ENCODE measurements around the gene HDLBP.

DNA sequence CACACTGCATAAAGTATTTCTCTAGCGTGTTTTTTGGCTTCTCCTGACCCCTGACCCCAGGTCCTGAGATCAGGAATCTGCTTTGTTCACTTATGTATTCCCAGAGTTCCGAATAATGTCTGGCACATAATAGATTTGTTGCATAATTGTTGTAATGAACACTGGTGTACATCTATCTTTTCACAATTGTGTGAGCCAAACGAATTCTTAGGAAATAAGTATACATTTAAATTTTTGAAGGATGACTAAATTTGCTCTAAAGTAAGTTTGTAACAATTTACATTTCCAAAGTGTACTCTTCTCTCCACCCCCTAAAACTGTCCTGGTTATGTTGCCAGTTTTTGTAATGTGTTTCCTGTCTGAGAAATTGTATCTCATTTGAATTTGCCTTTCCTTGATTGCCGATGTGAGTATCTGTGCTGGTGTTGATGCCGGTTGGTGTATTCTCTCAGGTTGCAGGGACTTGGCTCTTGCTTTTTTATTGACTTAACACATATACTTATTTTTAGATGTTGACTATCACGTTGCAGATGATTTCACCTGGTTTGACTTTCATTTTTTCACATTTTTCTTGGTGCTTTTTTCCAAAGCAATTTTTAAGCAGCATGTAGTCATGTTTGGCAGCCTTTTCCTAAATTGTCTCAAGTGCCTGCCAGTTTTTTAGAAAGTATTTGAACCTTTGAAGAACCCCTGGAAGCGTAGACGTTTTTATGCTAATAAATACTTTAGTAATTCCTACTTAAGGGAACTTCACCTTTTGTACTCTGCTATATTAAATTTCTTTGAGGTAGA, 24.6 kb upstream of the HDLBP start:
- TF ChIP-seq BRCA1 (IDR thresholded peaks at IDR 0.05; ENCODE audit: low read depth, low read length): no peak
- TF ChIP-seq IRF3 (IDR thresholded peaks at IDR 0.05): no peak
- TF ChIP-seq TAF1 (IDR thresholded peaks at IDR 0.05; ENCODE audit: borderline replicate concordance, low read depth, low read length): no peak
- TF ChIP-seq, protein P1, sequence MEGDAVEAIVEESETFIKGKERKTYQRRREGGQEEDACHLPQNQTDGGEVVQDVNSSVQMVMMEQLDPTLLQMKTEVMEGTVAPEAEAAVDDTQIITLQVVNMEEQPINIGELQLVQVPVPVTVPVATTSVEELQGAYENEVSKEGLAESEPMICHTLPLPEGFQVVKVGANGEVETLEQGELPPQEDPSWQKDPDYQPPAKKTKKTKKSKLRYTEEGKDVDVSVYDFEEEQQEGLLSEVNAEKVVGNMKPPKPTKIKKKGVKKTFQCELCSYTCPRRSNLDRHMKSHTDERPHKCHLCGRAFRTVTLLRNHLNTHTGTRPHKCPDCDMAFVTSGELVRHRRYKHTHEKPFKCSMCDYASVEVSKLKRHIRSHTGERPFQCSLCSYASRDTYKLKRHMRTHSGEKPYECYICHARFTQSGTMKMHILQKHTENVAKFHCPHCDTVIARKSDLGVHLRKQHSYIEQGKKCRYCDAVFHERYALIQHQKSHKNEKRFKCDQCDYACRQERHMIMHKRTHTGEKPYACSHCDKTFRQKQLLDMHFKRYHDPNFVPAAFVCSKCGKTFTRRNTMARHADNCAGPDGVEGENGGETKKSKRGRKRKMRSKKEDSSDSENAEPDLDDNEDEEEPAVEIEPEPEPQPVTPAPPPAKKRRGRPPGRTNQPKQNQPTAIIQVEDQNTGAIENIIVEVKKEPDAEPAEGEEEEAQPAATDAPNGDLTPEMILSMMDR (IDR thresholded peaks at IDR 0.05 in 2 of 3, conservative IDR thresholded peaks at IDR 0.05 in 1 of 3; ENCODE audit: control insufficient read depth in 2 of 3, extremely low read depth in 1 of 3, insufficient read depth in 1 of 3, low read depth in 3 of 3, low read length in 3 of 3): no peak

All from GM12878 (cell line).